ENCODE measurements around the gene PRCD. TPM values are rescaled to one million over a fixed set of nuclear protein-coding genes. Genes with fewer than 3 reads are reported as not detected.
A peak's percentile ranks its signal among the peaks of the same experiment; 100 is the strongest.

PRCD gene
- total and polyA plus RNA-seq, 2 donors from 2014 or later = 2.2 TPM; not detected in 1

DNA sequence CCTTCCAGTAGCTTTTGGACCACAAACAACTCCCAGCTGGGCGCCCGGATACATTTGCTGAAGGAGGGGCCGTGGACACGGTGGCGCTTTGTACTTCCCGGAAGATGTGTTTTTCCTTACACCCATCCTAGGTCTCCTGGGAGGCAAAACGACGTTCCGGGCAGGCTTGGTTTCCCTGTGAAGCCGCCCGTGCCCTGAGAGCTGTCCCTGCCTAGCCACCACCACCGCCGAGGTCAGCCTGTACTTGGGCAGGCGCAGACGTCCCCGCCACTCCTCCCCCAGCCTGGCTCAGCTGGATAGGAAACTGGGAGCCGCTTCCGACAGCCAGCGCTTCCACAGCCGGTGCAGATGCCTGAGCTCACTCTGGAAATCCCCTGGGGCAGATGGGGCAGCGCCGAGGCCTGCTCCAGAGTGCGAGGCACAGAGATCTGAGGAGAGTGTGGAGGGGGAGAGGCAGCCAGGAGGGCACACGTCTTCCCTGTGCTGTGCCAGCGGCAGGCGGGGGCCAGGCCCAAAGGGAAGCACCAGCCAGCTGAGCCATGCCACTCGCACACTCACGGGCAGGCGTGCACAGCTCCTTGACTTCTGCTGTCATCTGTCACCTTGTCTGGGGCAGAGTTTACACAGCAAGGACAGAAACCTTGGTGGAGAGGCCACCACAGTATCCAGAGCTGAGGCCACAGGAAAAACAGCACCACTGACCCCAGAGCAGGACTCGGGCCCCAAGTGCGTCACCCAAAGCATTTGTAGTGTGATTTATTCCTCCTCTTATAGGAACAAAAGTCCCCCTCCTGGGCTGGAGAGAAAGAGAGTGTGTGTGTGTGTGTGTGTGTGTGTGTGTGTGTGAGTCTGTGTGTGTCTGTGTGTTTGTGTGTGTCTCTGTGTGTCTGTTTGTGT lies 41.6 kb upstream of the PRCD start:
- Histone ChIP-seq H3K27ac (ENCODE audit: low read depth in 2 of 2, low read length in 2 of 2) (peak overlapping the region; percentile 62 to 89), H3K9me3 (ENCODE audit: control insufficient read depth in 2 of 3, insufficient read depth in 1 of 3, low read length in 3 of 3) (no peaks in the 10 kb centered on the region), H3K36me3 (ENCODE audit: control insufficient read depth in 2 of 3, insufficient read depth in 3 of 3, low read length in 3 of 3) (no peaks in the 10 kb centered on the region), H3K4me3 (ENCODE audit: low read length in 3 of 3) (peak overlapping the region in 1 of 3 donors; percentile 23), H3K9ac (ENCODE audit: low read length in 3 of 3) (peak overlapping the region in 1 of 3 donors; percentile 53), H3K27me3 (ENCODE audit: control insufficient read depth, insufficient read depth, low read length) (no peaks in the 10 kb centered on the region), H3K4me1 (ENCODE audit: control insufficient read depth in 2 of 3, insufficient read depth in 2 of 3, low read depth in 1 of 3, low read length in 3 of 3) (peaks cover 0 to 45% (median 21%) of the 10 kb centered on the region in 3 donors)
- FAIRE-seq (no peak), DNase-seq (peak; percentile 79 to 96 (median 85))
- TF ChIP-seq, protein P1, sequence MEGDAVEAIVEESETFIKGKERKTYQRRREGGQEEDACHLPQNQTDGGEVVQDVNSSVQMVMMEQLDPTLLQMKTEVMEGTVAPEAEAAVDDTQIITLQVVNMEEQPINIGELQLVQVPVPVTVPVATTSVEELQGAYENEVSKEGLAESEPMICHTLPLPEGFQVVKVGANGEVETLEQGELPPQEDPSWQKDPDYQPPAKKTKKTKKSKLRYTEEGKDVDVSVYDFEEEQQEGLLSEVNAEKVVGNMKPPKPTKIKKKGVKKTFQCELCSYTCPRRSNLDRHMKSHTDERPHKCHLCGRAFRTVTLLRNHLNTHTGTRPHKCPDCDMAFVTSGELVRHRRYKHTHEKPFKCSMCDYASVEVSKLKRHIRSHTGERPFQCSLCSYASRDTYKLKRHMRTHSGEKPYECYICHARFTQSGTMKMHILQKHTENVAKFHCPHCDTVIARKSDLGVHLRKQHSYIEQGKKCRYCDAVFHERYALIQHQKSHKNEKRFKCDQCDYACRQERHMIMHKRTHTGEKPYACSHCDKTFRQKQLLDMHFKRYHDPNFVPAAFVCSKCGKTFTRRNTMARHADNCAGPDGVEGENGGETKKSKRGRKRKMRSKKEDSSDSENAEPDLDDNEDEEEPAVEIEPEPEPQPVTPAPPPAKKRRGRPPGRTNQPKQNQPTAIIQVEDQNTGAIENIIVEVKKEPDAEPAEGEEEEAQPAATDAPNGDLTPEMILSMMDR (IDR thresholded peaks at IDR 0.05; ENCODE audit: borderline replicate concordance, extremely low read depth, insufficient read depth) = no peak
- intact Hi-C loops (cut with DNase I) = no loop called here

DNA sequence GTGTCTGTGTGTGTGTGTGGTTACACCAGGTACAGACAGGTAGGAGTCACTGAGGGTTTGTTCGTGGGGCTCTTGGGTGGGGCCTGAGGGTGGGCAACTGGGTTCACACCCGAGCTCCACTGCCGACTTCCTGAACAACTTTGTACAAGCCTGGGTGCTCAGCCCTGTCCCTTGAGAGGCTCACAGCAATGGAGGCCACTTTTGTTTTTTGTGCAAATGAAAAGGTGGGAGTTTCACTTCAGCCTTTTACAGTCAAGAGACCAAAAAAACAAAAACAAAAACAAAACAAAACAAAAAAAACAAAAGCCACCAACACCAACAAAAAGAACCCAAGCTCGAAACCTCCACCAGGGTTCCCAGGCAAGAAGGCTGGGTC lies 41.0 kb upstream of the PRCD start:
- TF ChIP-seq, protein P1 (IDR thresholded peaks at IDR 0.05; ENCODE audit: borderline replicate concordance, extremely low read depth, insufficient read depth) = no peak
- H3K9me3 ChIP-seq (ENCODE audit: control insufficient read depth in 2 of 3, insufficient read depth in 1 of 3, low read length in 3 of 3) = no peaks in the 10 kb centered on the region
- no peak overlapping the region for H3K4me3 ChIP-seq (ENCODE audit: low read length in 3 of 3)
- FAIRE-seq (no peak), DNase-seq (no peak)
- H3K9ac ChIP-seq (ENCODE audit: low read length in 3 of 3) = peak overlapping the region in 1 of 3 donors; percentile 53
- intact Hi-C loops (cut with DNase I) = no loop called here
- H3K4me1 ChIP-seq (ENCODE audit: control insufficient read depth in 2 of 3, insufficient read depth in 2 of 3, low read depth in 1 of 3, low read length in 3 of 3) = peaks cover 0 to 39% (median 20%) of the 10 kb centered on the region in 3 donors
- H3K36me3 ChIP-seq (ENCODE audit: control insufficient read depth in 2 of 3, insufficient read depth in 3 of 3, low read length in 3 of 3) = no peaks in the 10 kb centered on the region
- no peaks in the 10 kb centered on the region for H3K27me3 ChIP-seq (ENCODE audit: control insufficient read depth, insufficient read depth, low read length)
- H3K27ac ChIP-seq (ENCODE audit: low read depth in 2 of 2, low read length in 2 of 2) = peak overlapping the region; percentile 83 to 89

- H3K27me3 ChIP-seq (ENCODE audit: control insufficient read depth, insufficient read depth, low read length) = no peaks in the 10 kb centered on the region
- FAIRE-seq (no peak), DNase-seq (no peak)
- intact Hi-C loops (cut with DNase I) = no loop called here
- H3K4me1 ChIP-seq (ENCODE audit: control insufficient read depth in 2 of 3, insufficient read depth in 2 of 3, low read depth in 1 of 3, low read length in 3 of 3) = peaks cover 0 to 38% (median 20%) of the 10 kb centered on the region in 3 donors
- no peaks in the 10 kb centered on the region for H3K36me3 ChIP-seq (ENCODE audit: control insufficient read depth in 2 of 3, insufficient read depth in 3 of 3, low read length in 3 of 3)
- H3K27ac ChIP-seq (ENCODE audit: low read depth in 2 of 2, low read length in 2 of 2) = peak overlapping the region in 1 of 2 donors; percentile 83
- H3K9me3 ChIP-seq (ENCODE audit: control insufficient read depth in 2 of 3, insufficient read depth in 1 of 3, low read length in 3 of 3) = no peaks in the 10 kb centered on the region
- peak overlapping the region in 1 of 3 donors; percentile 4 for H3K9ac ChIP-seq (ENCODE audit: low read length in 3 of 3)
- TF ChIP-seq, protein P1 (IDR thresholded peaks at IDR 0.05; ENCODE audit: borderline replicate concordance, extremely low read depth, insufficient read depth) = no peak
- no peak overlapping the region for H3K4me3 ChIP-seq (ENCODE audit: low read length in 3 of 3)
These were observed 40.6 kb upstream of the PRCD start for GRCh38 chr17:76499267-76499667.
